ENCODE results near the gene MAPK12. TPM values are rescaled to one million over a fixed set of nuclear protein-coding genes. Genes with fewer than 3 reads are reported as not detected.

Gene MAPK12
- 55.0 and 57.7 TPM in 2 replicates for total RNA-seq

GRCh38 chr22:50261615-50262459 lies at the start of gene MAPK12:
Gene MAPK12 (minus strand): TSS chr22:50261683. CDS start chr22:50261509, 174 bp downstream.

GRCh38 chr22:50306753-50307749 lies 45.6 kb upstream of the MAPK12 start, which contains the start of gene PLXNB2:
Gene PLXNB2 (minus strand): TSS chr22:50307646. CDS start chr22:50290584, 17,062 bp downstream.

GRCh38 chr22:50269970-50270665 lies 8.6 kb upstream of the MAPK12 start, which contains the start of gene MAPK11:
Gene MAPK11 (minus strand): TSS chr22:50270380. CDS start chr22:50270292, 88 bp downstream.

GRCh38 chr22:50250555-50251476 lies 10.7 kb downstream of the MAPK12 start, which contains the start of gene HDAC10:
Gene HDAC10 (minus strand): TSS chr22:50251265. CDS start chr22:50251032, 233 bp downstream.

GRCh38 chr22:50244420-50245213 lies 16.9 kb downstream of the MAPK12 start, which contains the start of gene TUBGCP6:
Gene TUBGCP6 (minus strand): TSS chr22:50245023. CDS start chr22:50244459, 564 bp downstream.

Other genes starting within 250 kb of the MAPK12 start
- under 0.01 TPM in 1 of 2 replicates, not detected in the other for gene IL17REL, start 248.9 kb downstream of the MAPK12 start, total RNA-seq
- not detected in 2 replicates for gene TTLL8, start 203.4 kb downstream of the MAPK12 start, total RNA-seq
- gene MLC1, start 176.3 kb downstream of the MAPK12 start, total RNA-seq, result not detected in 2 replicates
- 26.8 and 32.8 TPM in 2 replicates for gene MOV10L1, start 171.7 kb downstream of the MAPK12 start, total RNA-seq
- 0.22 and 0.26 TPM in 2 replicates for gene PANX2, start 91.0 kb downstream of the MAPK12 start, total RNA-seq
- gene TRABD, start 75.8 kb downstream of the MAPK12 start, total RNA-seq, result 11.2 and 15.6 TPM in 2 replicates
- 13.8 and 16.8 TPM in 2 replicates for gene SELENOO, start 60.7 kb downstream of the MAPK12 start, total RNA-seq
- 19.6 and 20.5 TPM in 2 replicates for gene TUBGCP6, start 16.7 kb downstream of the MAPK12 start, total RNA-seq
- 12.8 and 14.9 TPM in 2 replicates for gene HDAC10, start 10.4 kb downstream of the MAPK12 start, total RNA-seq
- gene MAPK11, start 8.7 kb upstream of the MAPK12 start, total RNA-seq, result 17.6 and 19.6 TPM in 2 replicates
- gene PLXNB2, start 46.0 kb upstream of the MAPK12 start, total RNA-seq, result 53.4 and 59.0 TPM in 2 replicates
- gene DENND6B, start 65.3 kb upstream of the MAPK12 start, total RNA-seq, result 1.3 and 1.5 TPM in 2 replicates
- 46.8 and 50.2 TPM in 2 replicates for gene PPP6R2, start 81.6 kb upstream of the MAPK12 start, total RNA-seq
- 23.8 and 26.4 TPM in 2 replicates for gene SBF1, start 213.4 kb upstream of the MAPK12 start, total RNA-seq
- 0.09 and 0.11 TPM in 2 replicates for gene ADM2, start 219.9 kb upstream of the MAPK12 start, total RNA-seq
- gene MIOX, start 225.2 kb upstream of the MAPK12 start, total RNA-seq, result not detected in 2 replicates
- gene LMF2, start 246.0 kb upstream of the MAPK12 start, total RNA-seq, result 15.5 and 19.1 TPM in 2 replicates
- 13.9 and 15.3 TPM in 2 replicates for gene NCAPH2, start 246.5 kb upstream of the MAPK12 start, total RNA-seq